AG09319 (cell line): Measurements from ENCODE around the gene TTLL11.

Source experiments
- DNase-seq: peaks from one replicate; pipeline ENCODE4 v3.0.0-alpha.2; 2010; ENCODE audit warnings: low read depth; ENCODE audit errors: extremely low read depth
- CTCF ChIP-seq: IDR thresholded peaks from 2 replicates; pipeline ENCODE4 v1.5.1; 2011; ENCODE audit warnings: low read depth, mild to moderate bottlenecking, inconsistent platforms, low read length, moderate library complexity

Gene TTLL11

GRCh38 chr9:122028089-122028488, 65.0 kb downstream of the TTLL11 start:
- no peak for TF ChIP-seq CTCF
- DNase-seq = no peak

GRCh38 chr9:122020398-122020797, 72.7 kb downstream of the TTLL11 start:
- no peak for TF ChIP-seq CTCF
- no peak for DNase-seq

GRCh38 chr9:122016744-122017143, 76.4 kb downstream of the TTLL11 start:
- no peak for DNase-seq
- peak; percentile 27 for TF ChIP-seq CTCF

GRCh38 chr9:122016309-122016708, 76.8 kb downstream of the TTLL11 start:
- no peak for TF ChIP-seq CTCF
- no peak for DNase-seq

- TF ChIP-seq CTCF = no peak
- DNase-seq = no peak
Observed at GRCh38 chr9:122015170-122015821, 77.8 kb downstream of the TTLL11 start.

- no peak for DNase-seq
- no peak for TF ChIP-seq CTCF
Observed at GRCh38 chr9:122011818-122012498, 81.2 kb downstream of the TTLL11 start.

- no peak for TF ChIP-seq CTCF
Observed at GRCh38 chr9:122008559-122008958, 84.5 kb downstream of the TTLL11 start.

More at GRCh38 chr9:122008559-122008958, 84.5 kb downstream of the TTLL11 start:
- no peak for DNase-seq
